Loucy (cell line): ENCODE measurements around the gene TMEM217.
"Not testable (repeated sequence)": the region's sequence is repeated elsewhere in the genome, so short reads cannot be mapped to it uniquely, and the experiment has no call there.

Experiments used
- EZH2phosphoT487 ChIP-seq: fragments of 200-600 bp; IDR thresholded peaks from 2 replicates; pipeline ENCODE4 v1.6.1; 2018; ENCODE audit warnings: antibody characterized with exemption, mild to moderate bottlenecking, moderate library complexity, borderline replicate concordance
- TF ChIP-seq, protein P1 (sequence below): fragments of 200-600 bp; sonication (generic); conservative IDR thresholded peaks from 2 replicates; pipeline ENCODE4 v1.5.1; 2014; ENCODE audit warnings: mild to moderate bottlenecking, antibody characterized with exemption, low read length

DNA sequence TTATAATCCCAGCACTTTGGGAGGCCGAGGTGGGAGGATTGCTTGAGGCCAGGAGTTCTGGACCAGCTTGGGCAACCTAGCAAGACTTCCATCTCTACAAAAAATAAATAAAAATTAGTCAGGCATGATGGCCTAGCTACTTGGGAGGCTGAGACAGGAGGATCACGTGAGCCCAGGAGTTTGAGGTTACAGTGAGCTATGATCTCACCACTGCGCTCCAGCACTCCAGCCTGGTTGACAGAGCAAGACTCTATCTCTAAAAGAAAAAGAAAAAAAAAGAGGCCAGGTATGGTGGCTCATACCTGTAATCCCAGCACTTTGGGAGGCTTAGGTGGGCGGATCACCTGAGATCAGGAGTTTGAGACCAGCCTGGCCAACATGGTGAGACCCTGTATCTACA, 77.3 kb downstream of the TMEM217 start:
- TF ChIP-seq, protein P1, sequence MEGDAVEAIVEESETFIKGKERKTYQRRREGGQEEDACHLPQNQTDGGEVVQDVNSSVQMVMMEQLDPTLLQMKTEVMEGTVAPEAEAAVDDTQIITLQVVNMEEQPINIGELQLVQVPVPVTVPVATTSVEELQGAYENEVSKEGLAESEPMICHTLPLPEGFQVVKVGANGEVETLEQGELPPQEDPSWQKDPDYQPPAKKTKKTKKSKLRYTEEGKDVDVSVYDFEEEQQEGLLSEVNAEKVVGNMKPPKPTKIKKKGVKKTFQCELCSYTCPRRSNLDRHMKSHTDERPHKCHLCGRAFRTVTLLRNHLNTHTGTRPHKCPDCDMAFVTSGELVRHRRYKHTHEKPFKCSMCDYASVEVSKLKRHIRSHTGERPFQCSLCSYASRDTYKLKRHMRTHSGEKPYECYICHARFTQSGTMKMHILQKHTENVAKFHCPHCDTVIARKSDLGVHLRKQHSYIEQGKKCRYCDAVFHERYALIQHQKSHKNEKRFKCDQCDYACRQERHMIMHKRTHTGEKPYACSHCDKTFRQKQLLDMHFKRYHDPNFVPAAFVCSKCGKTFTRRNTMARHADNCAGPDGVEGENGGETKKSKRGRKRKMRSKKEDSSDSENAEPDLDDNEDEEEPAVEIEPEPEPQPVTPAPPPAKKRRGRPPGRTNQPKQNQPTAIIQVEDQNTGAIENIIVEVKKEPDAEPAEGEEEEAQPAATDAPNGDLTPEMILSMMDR = not testable (repeated sequence)
- TF ChIP-seq EZH2phosphoT487 = not testable (repeated sequence)
